Embryonic facial prominence (tissue), 1 donor: ENCODE measurements around the gene ABL1.
"Not testable (repeated sequence)": the region's sequence is repeated elsewhere in the genome, so short reads cannot be mapped to it uniquely, and the experiment has no call there.

Experiments used
- DNase-seq: peaks from one replicate; pipeline ENCODE4 v3.0.0-alpha.2; 2016; ENCODE audit errors: extremely low spot score

Gene ABL1

GRCh38 chr9:130834371-130835336, at the start of gene ABL1:
TSS of gene ABL1 (plus strand) at chr9:130835254. CDS start at chr9:130835447, 193 bp downstream.
- peak; percentile 66 for DNase-seq

GRCh38 chr9:130785940-130786508, 49.0 kb upstream of the ABL1 start:
- DNase-seq = no peak

DNA sequence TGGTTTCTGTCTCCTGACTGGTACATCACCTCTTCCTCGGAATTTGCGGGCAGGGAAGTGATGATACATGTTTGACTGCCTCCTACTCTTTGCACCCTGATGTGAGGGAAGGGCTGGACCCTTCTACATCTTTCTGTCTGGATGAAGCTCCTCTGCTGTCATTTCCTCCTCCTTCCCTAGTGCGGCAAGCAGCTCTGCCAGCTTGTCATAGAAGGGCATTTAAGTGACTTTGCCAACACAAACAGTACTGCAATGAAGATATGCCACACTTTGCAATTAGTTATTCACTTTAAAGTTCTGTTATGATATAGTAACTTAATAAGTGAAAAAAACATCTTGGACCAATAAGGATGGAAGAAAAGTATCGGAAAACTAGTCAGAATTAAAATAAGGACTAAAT, 48.5 kb upstream of the ABL1 start:
- DNase-seq = no peak

GRCh38 chr9:130789747-130790672, 45.0 kb upstream of the ABL1 start:
- DNase-seq = no peak

DNA sequence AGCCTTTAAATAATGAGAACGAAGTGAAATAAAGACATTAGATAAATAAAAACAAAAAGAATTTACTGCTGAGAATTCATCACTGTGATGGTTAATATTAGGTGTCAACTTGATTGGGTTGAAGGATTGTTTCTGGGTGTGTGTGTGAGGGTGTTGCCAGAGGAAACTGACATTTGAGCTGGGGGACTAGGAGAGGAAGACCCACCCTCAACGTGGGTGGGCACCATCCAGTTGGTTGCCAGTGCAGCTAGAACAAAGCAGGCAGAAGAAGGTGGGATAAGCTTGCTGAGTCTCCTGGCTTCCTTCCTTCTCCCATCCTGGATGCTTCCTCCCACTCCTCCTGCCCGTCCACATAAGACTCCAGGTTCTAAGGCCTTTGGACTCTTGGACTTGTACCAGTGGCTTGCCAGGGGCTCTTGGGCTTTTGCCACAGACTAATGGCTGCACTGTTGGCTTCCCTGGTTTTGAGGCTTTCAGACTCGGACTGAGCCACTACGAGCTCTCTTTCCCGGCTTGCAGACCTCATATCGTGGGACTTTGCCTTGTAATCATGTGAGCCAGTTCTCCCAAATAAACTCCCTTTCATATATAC, 43.7 kb upstream of the ABL1 start:
- no peak for DNase-seq

DNA sequence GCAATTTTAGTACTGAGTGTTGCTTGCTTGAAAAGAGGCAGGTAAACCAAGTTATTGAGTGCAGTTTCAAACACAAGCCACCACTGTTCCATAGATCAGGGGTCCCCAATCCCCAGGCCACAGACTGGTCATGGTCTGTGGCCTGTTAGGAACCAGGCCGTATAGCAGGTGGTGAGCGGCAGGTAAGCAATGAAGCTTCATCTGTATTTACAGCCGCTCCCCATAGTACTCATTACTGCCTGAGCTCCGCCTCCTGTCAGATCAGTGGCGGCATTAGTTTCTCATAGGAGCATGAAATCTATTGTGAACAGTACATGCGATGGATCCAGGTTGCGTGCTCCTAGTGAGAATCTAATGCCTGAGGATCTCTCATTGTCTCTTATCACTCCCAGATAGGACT, 41.5 kb upstream of the ABL1 start:
- DNase-seq = no peak

- not testable (repeated sequence) for DNase-seq
Observed at GRCh38 chr9:130794021-130794420, 41.0 kb upstream of the ABL1 start.

GRCh38 chr9:130794423-130794822, 40.6 kb upstream of the ABL1 start:
- DNase-seq = not testable (repeated sequence)

GRCh38 chr9:130794923-130795495, 40.0 kb upstream of the ABL1 start:
- no peak for DNase-seq

DNA sequence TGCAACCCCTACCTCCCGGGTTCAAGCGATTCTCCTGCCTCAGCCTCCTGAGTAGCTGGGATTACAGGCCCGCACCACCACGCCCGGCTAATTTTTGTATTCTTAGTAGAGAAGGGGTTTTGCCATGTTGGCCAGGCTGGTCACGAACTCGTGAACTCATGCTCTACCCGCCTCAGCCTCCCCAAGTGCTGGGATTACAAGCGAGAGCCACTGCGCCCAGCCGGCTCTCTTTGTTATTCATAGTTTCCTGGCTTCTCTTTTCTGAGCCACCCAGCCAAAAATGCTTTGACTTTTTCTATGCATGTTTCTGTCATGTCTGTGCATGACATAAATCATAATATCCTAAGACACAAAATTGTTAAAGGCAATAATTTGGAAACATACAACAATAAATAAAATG, 31.9 kb upstream of the ABL1 start:
- DNase-seq = not testable (repeated sequence)

- no peak for DNase-seq
Observed at GRCh38 chr9:130805510-130806326, 29.3 kb upstream of the ABL1 start.

DNA sequence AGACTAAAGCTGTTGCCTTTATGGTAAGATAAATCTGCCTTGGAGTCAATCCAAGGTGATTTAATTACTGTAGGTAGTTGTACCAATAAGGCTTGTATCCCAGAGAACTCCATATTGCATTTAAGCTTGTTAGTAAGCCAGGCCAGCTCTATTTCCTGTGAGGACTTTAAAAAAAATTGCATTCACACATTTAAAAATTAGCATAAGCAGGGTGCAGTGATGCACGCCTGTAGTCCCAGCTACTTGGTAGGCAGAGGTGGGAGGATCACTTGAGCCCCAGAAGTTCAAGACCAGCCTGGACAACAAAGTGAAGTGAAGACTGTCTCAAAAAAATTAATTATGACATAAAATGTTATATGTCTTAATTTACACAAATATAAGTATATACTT, 28.7 kb upstream of the ABL1 start:
- DNase-seq = no peak

DNA sequence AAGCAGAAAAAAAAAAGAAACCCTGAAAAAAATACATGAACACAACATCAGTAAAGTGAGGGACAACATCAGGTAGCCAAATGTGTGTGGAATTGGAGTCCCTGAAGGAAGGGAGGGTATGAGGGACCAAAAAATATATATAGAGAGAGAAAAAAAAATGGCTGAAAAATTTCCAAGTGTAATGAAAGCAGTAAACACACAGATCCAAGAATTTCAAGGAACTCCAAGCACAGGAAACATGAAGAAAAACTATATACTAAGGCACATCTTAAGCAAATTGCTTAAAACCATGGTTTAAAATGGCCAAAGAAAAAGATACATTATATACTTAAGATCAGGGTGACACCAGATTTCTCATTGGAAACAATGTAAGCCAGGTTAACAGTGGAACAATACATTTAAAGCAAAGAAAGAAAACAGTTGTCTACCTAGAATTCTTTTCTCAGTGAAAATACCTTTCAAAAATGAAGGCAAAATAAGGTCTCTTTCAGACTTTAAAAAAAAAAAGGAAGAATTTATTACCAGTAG, 24.4 kb upstream of the ABL1 start:
- no peak for DNase-seq

- no peak for DNase-seq
Observed at GRCh38 chr9:130815242-130815808, 19.7 kb upstream of the ABL1 start.

- no peak for DNase-seq
Observed at GRCh38 chr9:130817914-130818313, 17.1 kb upstream of the ABL1 start.

GRCh38 chr9:130820135-130820738, 14.8 kb upstream of the ABL1 start:
- DNase-seq = no peak

GRCh38 chr9:130823435-130823834, 11.6 kb upstream of the ABL1 start:
- no peak for DNase-seq

DNA sequence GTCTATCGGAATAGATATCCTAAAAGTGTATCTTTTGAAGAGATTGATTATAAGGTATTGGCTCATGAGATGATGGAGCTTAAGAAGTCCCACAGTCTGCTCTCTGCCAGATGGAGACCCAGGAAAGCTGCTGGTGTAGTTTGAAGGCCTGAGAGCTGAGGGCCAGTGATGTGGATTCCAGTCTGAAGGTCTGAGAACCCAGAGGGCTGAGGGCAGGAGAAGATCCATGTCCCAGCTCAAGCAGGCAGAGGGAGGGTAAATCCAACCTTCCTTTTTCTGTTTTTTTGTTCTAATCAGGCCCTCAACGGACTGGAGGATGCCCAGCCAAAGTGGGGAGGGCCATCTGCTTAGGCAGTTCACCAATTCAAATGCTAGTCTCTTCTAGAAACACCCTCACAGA, 11.0 kb upstream of the ABL1 start:
- no peak for DNase-seq

DNA sequence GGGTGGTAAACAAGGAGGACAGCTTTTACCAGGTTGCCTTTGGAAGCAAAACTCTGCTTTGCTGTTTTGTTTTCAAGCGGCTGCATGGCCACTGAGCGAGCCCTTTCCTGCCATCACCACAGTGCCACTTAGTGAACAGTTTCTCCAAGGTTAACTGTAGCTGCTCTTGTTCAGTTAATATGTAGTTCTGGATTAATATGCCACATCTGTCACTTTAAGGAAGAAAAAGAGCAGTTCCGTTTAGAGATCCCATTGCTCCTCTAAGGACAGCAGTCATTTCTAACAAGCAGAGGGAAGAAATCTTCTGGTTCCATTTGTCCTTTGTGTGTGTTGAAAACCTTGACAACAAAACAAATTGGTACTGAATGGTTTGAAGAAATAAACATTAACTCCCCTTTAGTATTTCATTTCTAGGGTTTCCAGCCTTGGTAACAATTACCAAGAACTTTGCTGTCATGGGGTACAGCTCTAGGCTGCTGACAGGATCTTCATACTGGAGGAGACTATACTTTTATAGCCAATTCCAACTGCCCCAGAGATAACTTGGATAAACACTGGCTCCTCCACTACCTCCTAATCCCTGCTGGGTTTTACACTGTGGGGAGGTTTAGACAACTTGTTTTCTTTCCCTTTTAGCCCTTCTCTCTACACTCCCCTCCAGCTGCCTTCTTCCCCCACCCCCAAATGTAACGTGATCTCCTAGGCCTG, 10.3 kb upstream of the ABL1 start:
- peak; percentile 87 for DNase-seq
